HepG2 (cell line): ENCODE results near the gene MICALL2. TPM values are rescaled to one million over a fixed set of nuclear protein-coding genes. Genes with fewer than 3 reads are reported as not detected.

ENCODE experiments used
- DNMT3B ChIP-seq: conservative IDR thresholded peaks from 2 replicates; pipeline ENCODE4 v1.6.1; 2016; ENCODE audit warnings: missing biosample characterization, control low read depth
- ERF ChIP-seq: IDR thresholded peaks from 2 replicates; pipeline ENCODE4 v1.6.1; 2018; ENCODE audit warnings: missing biosample characterization, missing genetic modification reagents
- FOXC1 ChIP-seq: sonication (generic); formaldehyde crosslinking; IDR thresholded peaks from 2 replicates; pipeline ENCODE4 v1.8.0; 2022; ENCODE audit warnings: mild to moderate bottlenecking, missing genetic modification reagents, borderline replicate concordance
- GMEB2 ChIP-seq: IDR thresholded peaks from 2 replicates; pipeline ENCODE4 v1.6.1; 2016; ENCODE audit warnings: missing biosample characterization, missing genetic modification reagents, low read depth
- IRF9 ChIP-seq: sonication (generic); formaldehyde crosslinking; IDR thresholded peaks from 2 replicates; pipeline ENCODE4 v1.8.0; 2022; ENCODE audit warnings: missing genetic modification reagents, mild to moderate bottlenecking, borderline replicate concordance
- MAFF ChIP-seq: IDR thresholded peaks from 2 replicates; pipeline ENCODE4 v1.6.1; 2011; ENCODE audit warnings: low read depth, low read length, improper control_type of control experiment
- MIXL1 ChIP-seq: IDR thresholded peaks from 2 replicates; pipeline ENCODE4 v1.6.1; 2016
- NCOA2 ChIP-seq: sonication (generic); formaldehyde crosslinking; IDR thresholded peaks from 2 replicates; pipeline ENCODE4 v1.8.0; 2022; ENCODE audit warnings: inconsistent platforms
- ONECUT2 ChIP-seq: sonication (generic); formaldehyde crosslinking; IDR thresholded peaks from 2 replicates; pipeline ENCODE4 v1.4.0; 2020; ENCODE audit warnings: missing genetic modification reagents
- PAF1 ChIP-seq: IDR thresholded peaks from 2 replicates; pipeline ENCODE4 v1.6.1; 2016; ENCODE audit warnings: missing genetic modification reagents, missing compliant biosample characterization
- PCBP1 ChIP-seq: fragments of 200-400 bp; formaldehyde crosslinking; IDR thresholded peaks from 2 replicates; pipeline ENCODE4 v1.6.1; 2017; ENCODE audit warnings: mild to moderate bottlenecking, low read depth, low read length, borderline replicate concordance
- POLR2A ChIP-seq, 2 experiments: IDR thresholded peaks; 2 replicates each; pipeline ENCODE4 v1.6.1; 2011; ENCODE audit warnings: low read depth in 2 of 2, low read length in 2 of 2, mild to moderate bottlenecking in 1 of 2, moderate library complexity in 1 of 2; ENCODE audit not compliant: insufficient read depth in 1 of 2
- RBFOX2 ChIP-seq: fragments of 200-400 bp; formaldehyde crosslinking; IDR thresholded peaks from 2 replicates; pipeline ENCODE4 v1.6.1; 2017; ENCODE audit warnings: low read depth, mild to moderate bottlenecking, low read length
- REXO4 ChIP-seq: sonication (generic); formaldehyde crosslinking; IDR thresholded peaks from 2 replicates; pipeline ENCODE4 v1.8.0; 2022; ENCODE audit warnings: missing genetic modification reagents, mild to moderate bottlenecking, borderline replicate concordance
- RFXAP ChIP-seq: sonication (generic); formaldehyde crosslinking; IDR thresholded peaks from 2 replicates; pipeline ENCODE4 v1.4.0; 2020; ENCODE audit warnings: missing genetic modification reagents, borderline replicate concordance
- SAP130 ChIP-seq: IDR thresholded peaks from 2 replicates; pipeline ENCODE4 v1.6.1; 2016; ENCODE audit warnings: low read depth
- SRSF1 ChIP-seq: fragments of 200-400 bp; formaldehyde crosslinking; optimal IDR thresholded peaks from 2 replicates; pipeline ENCODE3; 2017; ENCODE audit warnings: mild to moderate bottlenecking, low read depth, low read length, moderate library complexity
- TEAD2 ChIP-seq: sonication (generic); formaldehyde crosslinking; IDR thresholded peaks from 2 replicates; pipeline ENCODE4 v1.9.0; 2021; ENCODE audit warnings: missing genetic modification reagents
- TERF1 ChIP-seq: sonication (generic); formaldehyde crosslinking; IDR thresholded peaks from 2 replicates; pipeline ENCODE4 v1.8.0; 2022; ENCODE audit warnings: mild to moderate bottlenecking, missing genetic modification reagents, moderate library complexity
- WIZ ChIP-seq: sonication (generic); formaldehyde crosslinking; IDR thresholded peaks from 2 replicates; pipeline ENCODE4 v1.5.1; 2020; ENCODE audit warnings: mild to moderate bottlenecking, missing genetic modification reagents
- ZNF614 ChIP-seq: IDR thresholded peaks from 2 replicates; pipeline ENCODE4 v1.6.1; 2018; ENCODE audit warnings: missing biosample characterization, missing genetic modification reagents, inconsistent platforms, borderline replicate concordance
- ZNF616 ChIP-seq: sonication (generic); formaldehyde crosslinking; IDR thresholded peaks from 2 replicates; pipeline ENCODE4 v1.5.0; 2020; ENCODE audit warnings: low read depth, mild to moderate bottlenecking, missing genetic modification reagents
- polyA plus RNA-seq, 8 experiments: library from polyadenylated mRNA; depleted of rRNA in 3 of 8; stranded (reverse) in 7 of 8; unstranded in 1 of 8; fragments of >200 nt; fragmentation: Illumina TruSeq in 4 of 8; extraction: Trizol in 4 of 8; gene quantifications; 2 replicates each; pipeline versions ENCODE4 v1.2.1 to v1.2.3, GENCODE V29; 2011 to 2016; ENCODE audit warnings: low read depth in 4 of 8, missing spikeins in 1 of 8, mixed read lengths in 1 of 8; ENCODE audit not compliant: insufficient read depth in 1 of 8
- total RNA-seq, 5 experiments: library from RNA; depleted of rRNA; stranded (reverse); fragments of >200 nt; fragmentation: Illumina TruSeq; extraction: Trizol; gene quantifications; 2 replicates each; pipeline ENCODE4 v1.2.3, GENCODE V29; 2016; ENCODE audit warnings: low read depth in 1 of 5
- TF ChIP-seq, protein P1 (sequence below): IDR thresholded peaks from 2 replicates; pipeline ENCODE4 v1.6.1; 2016; ENCODE audit warnings: low read depth
- TF ChIP-seq, protein P2 (sequence below): sonication (generic); formaldehyde crosslinking; IDR thresholded peaks from 2 replicates; pipeline ENCODE4 v1.4.0; 2020; ENCODE audit warnings: mild to moderate bottlenecking, missing genetic modification reagents

MICALL2 gene
- total and polyA plus RNA-seq, 2 of the 13 experiments (the other 11 are each of a cell fraction or from before 2014, with no cell fraction given): 5.8 to 12.4 TPM

- TF ChIP-seq IRF9 (CRISPR knock-in tag) (no peak), NCOA2 (CRISPR knock-in tag) (no peak; the same call in 1 of the 2 replicates), DNMT3B (CRISPR knock-in tag) (no peak), WIZ (CRISPR knock-in tag) (no peak), SRSF1 (no peak), REXO4 (CRISPR knock-in tag) (no peak), RBFOX2 (no peak), ONECUT2 (CRISPR knock-in tag) (no peak), TEAD2 (CRISPR knock-in tag) (no peak), POLR2A (IDR thresholded peaks at IDR 0.05; ENCODE audit: insufficient read depth in 1 of 2, low read depth in 2 of 2, low read length in 2 of 2) (no peak), ERF (CRISPR knock-in tag) (no peak), ZNF616 (0 out of 2 replicates have a peak, but pooled peaks have one; percentile 57), FOXC1 (CRISPR knock-in tag) (0 out of 2 replicates have a peak, but pooled peaks have one; percentile 37), RFXAP (CRISPR knock-in tag) (no peak), TERF1 (CRISPR knock-in tag) (no peak), GMEB2 (CRISPR knock-in tag) (no peak), MAFF (no peak), MIXL1 (CRISPR knock-in tag) (no peak), PAF1 (CRISPR knock-in tag) (no peak), SAP130 (CRISPR knock-in tag) (peak; percentile 71), PCBP1 (no peak), ZNF614 (CRISPR knock-in tag) (peak; percentile 30; the same call in 1 of the 2 replicates)
- TF ChIP-seq, protein P1, sequence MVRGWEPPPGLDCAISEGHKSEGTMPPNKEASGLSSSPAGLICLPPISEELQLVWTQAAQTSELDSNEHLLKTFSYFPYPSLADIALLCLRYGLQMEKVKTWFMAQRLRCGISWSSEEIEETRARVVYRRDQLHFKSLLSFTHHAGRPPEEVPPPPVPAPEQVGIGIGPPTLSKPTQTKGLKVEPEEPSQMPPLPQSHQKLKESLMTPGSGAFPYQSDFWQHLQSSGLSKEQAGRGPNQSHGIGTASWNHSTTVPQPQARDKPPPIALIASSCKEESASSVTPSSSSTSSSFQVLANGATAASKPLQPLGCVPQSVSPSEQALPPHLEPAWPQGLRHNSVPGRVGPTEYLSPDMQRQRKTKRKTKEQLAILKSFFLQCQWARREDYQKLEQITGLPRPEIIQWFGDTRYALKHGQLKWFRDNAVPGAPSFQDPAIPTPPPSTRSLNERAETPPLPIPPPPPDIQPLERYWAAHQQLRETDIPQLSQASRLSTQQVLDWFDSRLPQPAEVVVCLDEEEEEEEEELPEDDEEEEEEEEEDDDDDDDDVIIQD (CRISPR knock-in tag): no peak
- TF ChIP-seq, protein P2, sequence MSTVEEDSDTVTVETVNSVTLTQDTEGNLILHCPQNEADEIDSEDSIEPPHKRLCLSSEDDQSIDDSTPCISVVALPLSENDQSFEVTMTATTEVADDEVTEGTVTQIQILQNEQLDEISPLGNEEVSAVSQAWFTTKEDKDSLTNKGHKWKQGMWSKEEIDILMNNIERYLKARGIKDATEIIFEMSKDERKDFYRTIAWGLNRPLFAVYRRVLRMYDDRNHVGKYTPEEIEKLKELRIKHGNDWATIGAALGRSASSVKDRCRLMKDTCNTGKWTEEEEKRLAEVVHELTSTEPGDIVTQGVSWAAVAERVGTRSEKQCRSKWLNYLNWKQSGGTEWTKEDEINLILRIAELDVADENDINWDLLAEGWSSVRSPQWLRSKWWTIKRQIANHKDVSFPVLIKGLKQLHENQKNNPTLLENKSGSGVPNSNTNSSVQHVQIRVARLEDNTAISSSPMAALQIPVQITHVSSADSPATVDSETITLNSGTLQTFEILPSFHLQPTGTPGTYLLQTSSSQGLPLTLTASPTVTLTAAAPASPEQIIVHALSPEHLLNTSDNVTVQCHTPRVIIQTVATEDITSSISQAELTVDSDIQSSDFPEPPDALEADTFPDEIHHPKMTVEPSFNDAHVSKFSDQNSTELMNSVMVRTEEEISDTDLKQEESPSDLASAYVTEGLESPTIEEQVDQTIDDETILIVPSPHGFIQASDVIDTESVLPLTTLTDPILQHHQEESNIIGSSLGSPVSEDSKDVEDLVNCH: no peak
Observed at GRCh38 chr7:1457059-1457948, 2.0 kb downstream of the MICALL2 start (continued).
